Pulmonary artery endothelial cell (primary cell): ENCODE results near the gene PVALB. TPM values are rescaled to one million over a fixed set of nuclear protein-coding genes. Genes with fewer than 3 reads are reported as not detected.

Experiments used
- DNase-seq: peaks from one replicate; pipeline ENCODE4 v3.0.0-alpha.2; 2011; ENCODE audit warnings: low read depth, low spot score
- total RNA-seq: library from RNA; depleted of rRNA; stranded (reverse); fragments of >200 nt; gene quantifications from 2 replicates; pipeline ENCODE4 v1.2.3, GENCODE V29; 2014

Gene PVALB
- total RNA-seq, 1 donor from 2014 or later, result not detected

GRCh38 chr22:36775586-36775963 is 41.3 kb downstream of the PVALB start:
- DNase-seq, result no peak

- DNase-seq, result no peak
Measured at GRCh38 chr22:36773935-36774334, 42.9 kb downstream of the PVALB start.

GRCh38 chr22:36772451-36772850 is 44.4 kb downstream of the PVALB start:
- DNase-seq, result no peak

GRCh38 chr22:36771356-36772063 is 45.3 kb downstream of the PVALB start:
- DNase-seq, result no peak

- DNase-seq, result no peak
Measured at GRCh38 chr22:36770513-36771231, 46.2 kb downstream of the PVALB start.

- no peak for DNase-seq
Measured at GRCh38 chr22:36769541-36770512, 47.0 kb downstream of the PVALB start.

GRCh38 chr22:36768616-36769015 is 48.2 kb downstream of the PVALB start:
- DNase-seq, result no peak

GRCh38 chr22:36768141-36768540 is 48.7 kb downstream of the PVALB start:
- DNase-seq, result no peak

- no peak for DNase-seq
Measured at GRCh38 chr22:36767035-36767775, 49.6 kb downstream of the PVALB start.

- DNase-seq, result no peak
Measured at GRCh38 chr22:36765943-36766450, 50.8 kb downstream of the PVALB start.

- no peak for DNase-seq
Measured at GRCh38 chr22:36765131-36765942, 51.5 kb downstream of the PVALB start.

- DNase-seq, result no peak
Measured at GRCh38 chr22:36764641-36765040, 52.2 kb downstream of the PVALB start.

GRCh38 chr22:36764060-36764459 is 52.8 kb downstream of the PVALB start:
- no peak for DNase-seq

GRCh38 chr22:36763576-36763975 is 53.3 kb downstream of the PVALB start:
- no peak for DNase-seq

- no peak for DNase-seq
Measured at GRCh38 chr22:36762687-36763260, 54.1 kb downstream of the PVALB start.

- DNase-seq, result no peak
Measured at GRCh38 chr22:36761553-36762240, 55.1 kb downstream of the PVALB start.

- no peak for DNase-seq
Measured at GRCh38 chr22:36760786-36761185, 56.0 kb downstream of the PVALB start.

GRCh38 chr22:36759481-36760159 is 57.2 kb downstream of the PVALB start:
- no peak for DNase-seq
